ENCODE measurements around the gene BORCS8. TPM values are rescaled to one million over a fixed set of nuclear protein-coding genes. Genes with fewer than 3 reads are reported as not detected.
"Not testable (repeated sequence)": the region's sequence is repeated elsewhere in the genome, so short reads cannot be mapped to it uniquely, and the experiment has no call there.

Gene BORCS8
- polyA plus RNA-seq, 1 donor = 13.2 TPM

- DNase-seq = no peak
Observed at GRCh38 chr19:19179548-19180441, 12.2 kb downstream of the BORCS8 start.

- DNase-seq = no peak
Observed at GRCh38 chr19:19176950-19177349, 15.0 kb downstream of the BORCS8 start.

- DNase-seq = not testable (repeated sequence)
Observed at GRCh38 chr19:19173243-19173642, 18.7 kb downstream of the BORCS8 start.

- no peak for DNase-seq
Observed at GRCh38 chr19:19171821-19172532, 20.0 kb downstream of the BORCS8 start.

GRCh38 chr19:19170873-19171672 is 20.9 kb downstream of the BORCS8 start:
- DNase-seq = no peak

- DNase-seq = no peak
Observed at GRCh38 chr19:19170053-19170872, 21.7 kb downstream of the BORCS8 start, which contains the start of gene MEF2B. MEF2B (minus strand) TSS chr19:19170263; CDS start chr19:19150735, 19,528 bp downstream.

- no peak for DNase-seq
Observed at GRCh38 chr19:19169236-19170052, 22.5 kb downstream of the BORCS8 start.

GRCh38 chr19:19167612-19168011 is 24.3 kb downstream of the BORCS8 start:
- DNase-seq = no peak

- no peak for DNase-seq
Observed at GRCh38 chr19:19165396-19165795, 26.6 kb downstream of the BORCS8 start.

- no peak for DNase-seq
Observed at GRCh38 chr19:19162495-19162894, 29.5 kb downstream of the BORCS8 start.

GRCh38 chr19:19160461-19161035 is 31.4 kb downstream of the BORCS8 start:
- no peak for DNase-seq

GRCh38 chr19:19159534-19159933 is 32.4 kb downstream of the BORCS8 start:
- DNase-seq = no peak

GRCh38 chr19:19157808-19158207 is 34.1 kb downstream of the BORCS8 start:
- no peak for DNase-seq

- DNase-seq = no peak
Observed at GRCh38 chr19:19155495-19156219, 36.3 kb downstream of the BORCS8 start.

- no peak for DNase-seq
Observed at GRCh38 chr19:19154768-19155494, 37.0 kb downstream of the BORCS8 start.

- no peak for DNase-seq
Observed at GRCh38 chr19:19152668-19153384, 39.1 kb downstream of the BORCS8 start.

- DNase-seq = no peak
Observed at GRCh38 chr19:19151418-19151817, 40.5 kb downstream of the BORCS8 start.

- no peak for DNase-seq
Observed at GRCh38 chr19:19149435-19149834, 42.5 kb downstream of the BORCS8 start.

All from hindlimb muscle (tissue), 1 donor.